A549 (cell line): ENCODE measurements around the gene CCDC80. TPM values are rescaled to one million over a fixed set of nuclear protein-coding genes. Genes with fewer than 3 reads are reported as not detected.

ENCODE experiments used
- ATAC-seq, 2 experiments: fragments of 200-7000 bp in 1 of 2; fragments of >200 bp in 1 of 2; cut with Nextera tagmentation in 1 of 2; cut with Tn5 transposase in 1 of 2; 3 replicates each; pipeline versions ENCODE4 v1.8.0 to v1.9.1; 2018 to 2020; ENCODE audit warnings: mild to moderate bottlenecking in 1 of 2, moderate library complexity in 1 of 2
- CTCF ChIA-PET: fragments of 300-600 bp; sonication (Branson Sonifier 250); formaldehyde crosslinking; extraction: SDS; loops from one replicate; lab custom pipeline; 2021; ENCODE audit warnings: antibody characterized with exemption, inconsistent platforms; lab: Yijun Ruan, JAX
- POLR2A ChIA-PET: fragments of 350-600 bp; formaldehyde crosslinking; extraction: SDS; loops from one replicate; lab custom pipeline; 2021; ENCODE audit warnings: antibody characterized with exemption, inconsistent platforms; lab: Yijun Ruan, JAX
- DNase-seq, 2 experiments: peaks; one replicate each; pipeline versions ENCODE4 v3.0.0 to v3.0.0-alpha.2; 2011 to 2016; ENCODE audit warnings: low read depth in 1 of 2, low spot score in 1 of 2
- FAIRE-seq: peaks from 2 replicates; lab custom pipeline; 2011; peaks lifted over from hg19 to GRCh38; lab: Jason Lieb, UNC
- H3K27ac ChIP-seq, 2 experiments: fragments of >200 bp; sonication (Bioruptor Twin); formaldehyde crosslinking; 3 replicates each; pipeline ENCODE4 v1.5.1; 2016 to 2017
- H3K4me1 ChIP-seq: fragments of >200 bp; sonication (Bioruptor Twin); formaldehyde crosslinking; 3 replicates; pipeline ENCODE4 v1.6.1; 2016
- H3K4me2 ChIP-seq: fragments of >200 bp; sonication (Bioruptor Twin); formaldehyde crosslinking; 3 replicates; pipeline ENCODE4 v1.6.1; 2016
- H3K4me3 ChIP-seq: fragments of >200 bp; sonication (Bioruptor Twin); formaldehyde crosslinking; 3 replicates; pipeline ENCODE4 v1.5.1; 2016
- H3K9me3 ChIP-seq: fragments of >200 bp; sonication (Bioruptor Twin); formaldehyde crosslinking; 3 replicates; pipeline ENCODE4 v1.6.1; 2016
- CBX2 ChIP-seq: fragments of 200-600 bp; sonication (generic); IDR thresholded peaks from 2 replicates; pipeline ENCODE4 v1.6.1; 2016; ENCODE audit warnings: low read depth, mild to moderate bottlenecking, borderline replicate concordance
- CBX8 ChIP-seq: fragments of 200-600 bp; sonication (generic); IDR thresholded peaks from 2 replicates; pipeline ENCODE4 v1.6.1; 2016
- CEBPB ChIP-seq, 2 experiments: fragments of >200 bp in 1 of 2; sonication (Bioruptor Twin) in 1 of 2; formaldehyde crosslinking in 1 of 2; IDR thresholded peaks; 2 replicates each; pipeline ENCODE4 v1.6.1; 2012 to 2016
- CHD2 ChIP-seq: fragments of 150-350 bp; IDR thresholded peaks from 2 replicates; pipeline ENCODE4 v1.6.1; 2014; ENCODE audit warnings: low read length; ENCODE audit not compliant: partially characterized antibody
- CHD4 ChIP-seq: fragments of 200-600 bp; sonication (generic); IDR thresholded peaks from 2 replicates; pipeline ENCODE4 v1.6.1; 2016; ENCODE audit warnings: antibody characterized with exemption, mild to moderate bottlenecking, borderline replicate concordance
- EHMT2 ChIP-seq: fragments of 200-600 bp; sonication (generic); IDR thresholded peaks from 2 replicates; pipeline ENCODE4 v1.6.1; 2016; ENCODE audit warnings: antibody characterized with exemption, low read depth, mild to moderate bottlenecking, moderate library complexity
- EP300 ChIP-seq, 2 experiments: fragments of >200 bp; sonication (Bioruptor Twin); formaldehyde crosslinking; IDR thresholded peaks; 2 replicates in 1 of 2; 3 replicates in 1 of 2; pipeline ENCODE4 v1.6.1; 2016 to 2017
- FOXS1 ChIP-seq: fragments of 250-450 bp; sonication (Bioruptor Pico); IDR thresholded peaks from 2 replicates; pipeline ENCODE4 v1.5.0; 2020; ENCODE audit warnings: mild to moderate bottlenecking, moderate library complexity
- HEYL ChIP-seq: fragments of 250-450 bp; sonication (Bioruptor Pico); IDR thresholded peaks from 2 replicates; pipeline ENCODE4 v1.8.0; 2021; ENCODE audit warnings: mild to moderate bottlenecking, moderate library complexity
- HOXA7 ChIP-seq: fragments of 250-450 bp; sonication (Bioruptor Pico); IDR thresholded peaks from 2 replicates; pipeline ENCODE4 v1.5.0; 2020; ENCODE audit warnings: mild to moderate bottlenecking, moderate library complexity
- HOXB13 ChIP-seq: fragments of 250-450 bp; sonication (Bioruptor Pico); IDR thresholded peaks from 2 replicates; pipeline ENCODE4 v1.5.0; 2020; ENCODE audit warnings: low read depth, mild to moderate bottlenecking, moderate library complexity
- HOXB5 ChIP-seq: fragments of 250-450 bp; sonication (Bioruptor Pico); IDR thresholded peaks from 2 replicates; pipeline ENCODE4 v1.5.0; 2020; ENCODE audit warnings: mild to moderate bottlenecking, moderate library complexity
- JUN ChIP-seq, 2 experiments: fragments of >200 bp; sonication (Bioruptor Twin); formaldehyde crosslinking; IDR thresholded peaks; 2 replicates in 1 of 2; 3 replicates in 1 of 2; pipeline ENCODE4 v1.6.1; 2016 to 2017
- JUNB ChIP-seq: fragments of >200 bp; sonication (Bioruptor Twin); formaldehyde crosslinking; IDR thresholded peaks from 2 replicates; pipeline ENCODE4 v1.6.1; 2016
- KDM1A ChIP-seq: fragments of 200-600 bp; sonication (generic); IDR thresholded peaks from 2 replicates; pipeline ENCODE4 v1.6.1; 2016; ENCODE audit warnings: low read depth, mild to moderate bottlenecking
- KDM5A ChIP-seq: fragments of 200-600 bp; sonication (generic); IDR thresholded peaks from 2 replicates; pipeline ENCODE4 v1.6.1; 2016; ENCODE audit warnings: antibody characterized with exemption, mild to moderate bottlenecking
- MAFK ChIP-seq: fragments of 450-650 bp; IDR thresholded peaks from 2 replicates; pipeline ENCODE4 v1.6.1; 2014; ENCODE audit not compliant: partially characterized antibody
- MAZ ChIP-seq: fragments of 150-350 bp; IDR thresholded peaks from 2 replicates; pipeline ENCODE4 v1.6.1; 2014; ENCODE audit warnings: antibody characterized with exemption, low read depth, low read length, borderline replicate concordance
- NFE2L2 ChIP-seq: fragments of 150-350 bp; conservative IDR thresholded peaks from 2 replicates; pipeline ENCODE4 v1.6.1; 2014; ENCODE audit warnings: low read length
- NPAS2 ChIP-seq: fragments of 250-450 bp; sonication (Bioruptor Pico); IDR thresholded peaks from 2 replicates; pipeline ENCODE4 v1.8.0; 2022; ENCODE audit warnings: mild to moderate bottlenecking, moderate library complexity, borderline replicate concordance
- NR3C1 ChIP-seq: fragments of >200 bp; sonication (Bioruptor Twin); formaldehyde crosslinking; IDR thresholded peaks from 3 replicates; pipeline ENCODE4 v1.6.1; 2017
- PHF8 ChIP-seq: fragments of 200-600 bp; sonication (generic); IDR thresholded peaks from 2 replicates; pipeline ENCODE4 v1.6.1; 2016; ENCODE audit warnings: low read depth, mild to moderate bottlenecking, antibody characterized with exemption, moderate library complexity, borderline replicate concordance
- RAD21 ChIP-seq, 2 experiments: fragments of >200 bp in 1 of 2; sonication (Bioruptor Twin) in 1 of 2; formaldehyde crosslinking in 1 of 2; IDR thresholded peaks in 1 of 2; conservative IDR thresholded peaks in 1 of 2; 2 replicates in 1 of 2; 3 replicates in 1 of 2; pipeline ENCODE4 v1.6.1; 2012 to 2018; ENCODE audit warnings: inconsistent platforms in 1 of 2
- RARB ChIP-seq: fragments of 250-450 bp; sonication (Bioruptor Pico); IDR thresholded peaks from 2 replicates; pipeline ENCODE4 v1.8.0; 2021; ENCODE audit warnings: mild to moderate bottlenecking, moderate library complexity
- RCOR1 ChIP-seq: fragments of 150-350 bp; IDR thresholded peaks from 2 replicates; pipeline ENCODE4 v1.6.1; 2014; ENCODE audit warnings: antibody characterized with exemption, low read length, low read depth
- RFX5 ChIP-seq: fragments of 450-650 bp; IDR thresholded peaks from 2 replicates; pipeline ENCODE4 v1.7.1; 2014; ENCODE audit warnings: antibody characterized with exemption, mild to moderate bottlenecking, moderate library complexity
- RNF2 ChIP-seq: fragments of 200-600 bp; sonication (generic); IDR thresholded peaks from 2 replicates; pipeline ENCODE4 v1.6.1; 2016; ENCODE audit warnings: low read depth, mild to moderate bottlenecking, antibody characterized with exemption, moderate library complexity, borderline replicate concordance
- SREBF2 ChIP-seq: fragments of 450-650 bp; IDR thresholded peaks from 2 replicates; pipeline ENCODE4 v1.6.1; 2014; ENCODE audit warnings: mild to moderate bottlenecking, moderate library complexity
- TFCP2L1 ChIP-seq: fragments of 250-450 bp; sonication (Bioruptor Pico); IDR thresholded peaks from 2 replicates; pipeline ENCODE4 v1.5.0; 2021; ENCODE audit warnings: mild to moderate bottlenecking
- TP53 ChIP-seq: fragments of 250-450 bp; sonication (Bioruptor Pico); IDR thresholded peaks from 2 replicates; pipeline ENCODE4 v1.5.0; 2021; ENCODE audit warnings: mild to moderate bottlenecking, moderate library complexity
- ZC3H11A ChIP-seq: fragments of 450-650 bp; IDR thresholded peaks from 2 replicates; pipeline ENCODE4 v1.6.1; 2014; ENCODE audit warnings: antibody characterized with exemption, mild to moderate bottlenecking
- ZFP36 ChIP-seq: fragments of 450-650 bp; IDR thresholded peaks from 2 replicates; pipeline ENCODE4 v1.6.1; 2014; ENCODE audit warnings: borderline replicate concordance; ENCODE audit not compliant: partially characterized antibody
- ZNF302 ChIP-seq: fragments of 250-450 bp; sonication (Bioruptor Pico); IDR thresholded peaks from 2 replicates; pipeline ENCODE4 v1.9.0; 2021; ENCODE audit warnings: inconsistent platforms, mild to moderate bottlenecking, moderate library complexity
- WGBS: methylation state at CpG from one replicate; pipeline ENCODE4 v1.1.6; 2017; ENCODE audit errors: missing lambda C conversion rate; 5-methylcytosine and 5-hydroxymethylcytosine counted together
- polyA plus RNA-seq, 4 experiments: library from polyadenylated mRNA; depleted of rRNA in 3 of 4; stranded (reverse); fragments of >200 nt; fragmentation: RNase III in 1 of 4; extraction: RNeasy Plus Mini Kit Qiagen cat#74134 plus additional on column Dnase treatment in 1 of 4; gene quantifications; 2 replicates in 3 of 4; 3 replicates in 1 of 4; pipeline ENCODE4 v1.2.3, GENCODE V29; 2011 to 2017
- TF ChIP-seq, protein P1 (sequence below): IDR thresholded peaks from 2 replicates; pipeline ENCODE4 v1.6.1; 2012; ENCODE audit warnings: low read depth, borderline replicate concordance
- TF ChIP-seq, protein P2 (sequence below): IDR thresholded peaks from 2 replicates; pipeline ENCODE4 v1.6.1; 2012
- TF ChIP-seq, protein P3 (sequence below): fragments of 450-650 bp; IDR thresholded peaks from 2 replicates; pipeline ENCODE4 v1.6.1; 2014; ENCODE audit warnings: antibody characterized with exemption
- TF ChIP-seq, protein P4 (sequence below): fragments of >200 bp; sonication (Bioruptor Twin); formaldehyde crosslinking; IDR thresholded peaks from 3 replicates; pipeline ENCODE4 v1.6.1; 2016
- TF ChIP-seq, protein P5 (sequence below): fragments of 250-450 bp; sonication (Bioruptor Pico); IDR thresholded peaks from 2 replicates; pipeline ENCODE4 v1.5.0; 2020; ENCODE audit warnings: low read depth, mild to moderate bottlenecking, moderate library complexity
- TF ChIP-seq, protein P6 (sequence below): IDR thresholded peaks from 2 replicates; pipeline ENCODE4 v1.6.1; 2012

CCDC80 gene
- polyA plus RNA-seq, 2 of the 4 experiments (the other 2 are of a cell fraction): 54.1 to 148 TPM

DNA sequence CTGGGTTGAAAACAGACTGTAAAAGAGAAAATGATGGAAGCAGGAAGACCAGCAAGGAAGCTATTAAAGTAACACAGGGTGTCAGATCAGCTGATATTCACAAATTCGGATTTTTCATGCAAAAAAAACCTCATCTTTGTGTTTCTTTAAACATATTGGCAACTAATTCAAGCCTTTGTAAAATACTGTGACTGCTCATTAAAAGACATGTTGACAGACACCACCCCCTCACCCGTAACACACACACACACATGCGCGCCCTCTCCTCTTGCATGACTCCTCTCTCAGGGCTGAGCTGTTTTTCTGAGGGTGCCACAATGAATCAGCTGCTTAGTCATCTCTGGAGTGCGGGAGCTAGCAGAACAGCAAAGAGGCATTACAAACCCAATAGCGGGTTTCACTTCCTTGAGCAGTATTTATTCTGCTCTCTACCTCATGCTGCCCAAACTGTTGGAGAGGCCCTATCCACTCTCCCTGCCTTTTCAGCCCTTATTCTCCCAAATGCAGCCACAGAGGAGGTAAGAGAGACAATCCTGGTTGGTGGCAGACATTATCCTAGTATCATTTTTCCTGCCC lies 35.8 kb upstream of the CCDC80 start:
- ChIA-PET CTCF (interaction anchor here (0.6 to 3.6 kb wide), 6 partner anchors 12 to 137 kb away, joined by 3 to 16 read pairs (median 5); no protein-coding TSS in a partner anchor), POLR2A (interaction anchor here (0.9 to 1.8 kb wide), 9 partner anchors 12 to 838 kb away, joined by 3 to 12 read pairs (median 4); partner anchors contain the start of gene SPICE1)
- H3K4me3 ChIP-seq: no peak overlapping the region
- peaks cover 64% of the 10 kb centered on the region for H3K4me1 ChIP-seq
- WGBS: 3% methylated on average over 6 of the region's 6 CpGs
- H3K9me3 ChIP-seq: no peaks in the 10 kb centered on the region
- peak overlapping the region; percentile 90 for H3K27ac ChIP-seq
- peak overlapping the region; percentile 72 for H3K4me2 ChIP-seq
- DNase-seq (peak; percentile 74 to 93), ATAC-seq (peak; percentile 98), FAIRE-seq (peak; percentile 96)
- TF ChIP-seq, protein P1, sequence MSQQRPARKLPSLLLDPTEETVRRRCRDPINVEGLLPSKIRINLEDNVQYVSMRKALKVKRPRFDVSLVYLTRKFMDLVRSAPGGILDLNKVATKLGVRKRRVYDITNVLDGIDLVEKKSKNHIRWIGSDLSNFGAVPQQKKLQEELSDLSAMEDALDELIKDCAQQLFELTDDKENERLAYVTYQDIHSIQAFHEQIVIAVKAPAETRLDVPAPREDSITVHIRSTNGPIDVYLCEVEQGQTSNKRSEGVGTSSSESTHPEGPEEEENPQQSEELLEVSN: peak; percentile 53
- TF ChIP-seq HOXB5 (CRISPR knock-in tag) (no peak), EP300 (IDR thresholded peaks at IDR 0.05) (peak; percentile 21 to 68; a peak in 1 of 5 replicates), FOXS1 (CRISPR knock-in tag) (0 out of 2 replicates have a peak, but pooled peaks have one; percentile 69), RNF2 (no peak), NR3C1 (no peak), CHD2 (no peak), KDM1A (no peak), RCOR1 (no peak), ZNF302 (CRISPR knock-in tag) (no peak), SREBF2 (no peak), TFCP2L1 (CRISPR knock-in tag) (no peak), EHMT2 (no peak), NPAS2 (no peak), JUN (IDR thresholded peaks at IDR 0.05) (peak in 1 of 2 experiments; percentile 81; a peak in 2 of 5 replicates), MAFK (peak; percentile 88), HEYL (CRISPR knock-in tag) (no peak), CHD4 (no peak), PHF8 (no peak), MAZ (no peak), ZC3H11A (0 out of 2 replicates have a peak, but pooled peaks have one; percentile 6), RAD21 (conservative IDR thresholded peaks at IDR 0.05 in 1 of 2, IDR thresholded peaks at IDR 0.05 in 1 of 2) (peak; percentile 1 to 35; a peak in 2 of 5 replicates), CBX2 (no peak), HOXA7 (CRISPR knock-in tag) (no peak), RARB (CRISPR knock-in tag) (no peak), CBX8 (no peak), ZFP36 (no peak), CEBPB (IDR thresholded peaks at IDR 0.05) (no peak; a peak in 1 of 4 replicates), NFE2L2 (0 out of 2 replicates have a peak, but pooled peaks have one; percentile 47), RFX5 (peak; percentile 32; the same call in 1 of the 2 replicates), JUNB (peak; percentile 90), TP53 (CRISPR knock-in tag) (no peak), HOXB13 (CRISPR knock-in tag) (no peak), KDM5A (no peak)
- TF ChIP-seq, protein P2, sequence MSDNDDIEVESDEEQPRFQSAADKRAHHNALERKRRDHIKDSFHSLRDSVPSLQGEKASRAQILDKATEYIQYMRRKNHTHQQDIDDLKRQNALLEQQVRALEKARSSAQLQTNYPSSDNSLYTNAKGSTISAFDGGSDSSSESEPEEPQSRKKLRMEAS: peak; percentile 90
- TF ChIP-seq, protein P3, sequence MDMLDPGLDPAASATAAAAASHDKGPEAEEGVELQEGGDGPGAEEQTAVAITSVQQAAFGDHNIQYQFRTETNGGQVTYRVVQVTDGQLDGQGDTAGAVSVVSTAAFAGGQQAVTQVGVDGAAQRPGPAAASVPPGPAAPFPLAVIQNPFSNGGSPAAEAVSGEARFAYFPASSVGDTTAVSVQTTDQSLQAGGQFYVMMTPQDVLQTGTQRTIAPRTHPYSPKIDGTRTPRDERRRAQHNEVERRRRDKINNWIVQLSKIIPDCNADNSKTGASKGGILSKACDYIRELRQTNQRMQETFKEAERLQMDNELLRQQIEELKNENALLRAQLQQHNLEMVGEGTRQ: no peak
- TF ChIP-seq, protein P4, sequence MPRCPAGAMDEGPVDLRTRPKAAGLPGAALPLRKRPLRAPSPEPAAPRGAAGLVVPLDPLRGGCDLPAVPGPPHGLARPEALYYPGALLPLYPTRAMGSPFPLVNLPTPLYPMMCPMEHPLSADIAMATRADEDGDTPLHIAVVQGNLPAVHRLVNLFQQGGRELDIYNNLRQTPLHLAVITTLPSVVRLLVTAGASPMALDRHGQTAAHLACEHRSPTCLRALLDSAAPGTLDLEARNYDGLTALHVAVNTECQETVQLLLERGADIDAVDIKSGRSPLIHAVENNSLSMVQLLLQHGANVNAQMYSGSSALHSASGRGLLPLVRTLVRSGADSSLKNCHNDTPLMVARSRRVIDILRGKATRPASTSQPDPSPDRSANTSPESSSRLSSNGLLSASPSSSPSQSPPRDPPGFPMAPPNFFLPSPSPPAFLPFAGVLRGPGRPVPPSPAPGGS: peak; percentile 32; the same call in 1 of the 3 replicates
- TF ChIP-seq, protein P5, sequence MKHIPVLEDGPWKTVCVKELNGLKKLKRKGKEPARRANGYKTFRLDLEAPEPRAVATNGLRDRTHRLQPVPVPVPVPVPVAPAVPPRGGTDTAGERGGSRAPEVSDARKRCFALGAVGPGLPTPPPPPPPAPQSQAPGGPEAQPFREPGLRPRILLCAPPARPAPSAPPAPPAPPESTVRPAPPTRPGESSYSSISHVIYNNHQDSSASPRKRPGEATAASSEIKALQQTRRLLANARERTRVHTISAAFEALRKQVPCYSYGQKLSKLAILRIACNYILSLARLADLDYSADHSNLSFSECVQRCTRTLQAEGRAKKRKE (CRISPR knock-in tag): no peak
- TF ChIP-seq, protein P6, sequence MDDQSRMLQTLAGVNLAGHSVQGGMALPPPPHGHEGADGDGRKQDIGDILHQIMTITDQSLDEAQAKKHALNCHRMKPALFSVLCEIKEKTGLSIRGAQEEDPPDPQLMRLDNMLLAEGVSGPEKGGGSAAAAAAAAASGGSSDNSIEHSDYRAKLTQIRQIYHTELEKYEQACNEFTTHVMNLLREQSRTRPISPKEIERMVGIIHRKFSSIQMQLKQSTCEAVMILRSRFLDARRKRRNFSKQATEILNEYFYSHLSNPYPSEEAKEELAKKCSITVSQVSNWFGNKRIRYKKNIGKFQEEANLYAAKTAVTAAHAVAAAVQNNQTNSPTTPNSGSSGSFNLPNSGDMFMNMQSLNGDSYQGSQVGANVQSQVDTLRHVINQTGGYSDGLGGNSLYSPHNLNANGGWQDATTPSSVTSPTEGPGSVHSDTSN: no peak
